GM23248 (cell line): ENCODE results near the gene FN1.

Source experiments
- EZH2 ChIP-seq: fragments of 200-600 bp; sonication (generic); IDR thresholded peaks from 2 replicates; pipeline ENCODE4 v1.6.1; 2018; ENCODE audit warnings: antibody characterized with exemption, mild to moderate bottlenecking; ENCODE audit not compliant: insufficient read depth, poor library complexity, severe bottlenecking
- EZH2phosphoT487 ChIP-seq: fragments of 200-600 bp; sonication (generic); IDR thresholded peaks from 2 replicates; pipeline ENCODE4 v1.6.1; 2018; ENCODE audit warnings: antibody characterized with exemption, moderate library complexity, mild to moderate bottlenecking, low read depth; ENCODE audit not compliant: insufficient read depth

GRCh38 chr2:215392164-215392563 lies 43.7 kb downstream of the FN1 start:
- TF ChIP-seq EZH2 (no peak), EZH2phosphoT487 (no peak)
